Embryonic facial prominence (tissue), 1 donor: ENCODE data around the gene PTPN18.

Experiments
- DNase-seq: peaks from one replicate; pipeline ENCODE4 v3.0.0-alpha.2; 2016; ENCODE audit errors: extremely low spot score

The PTPN18 gene

DNA sequence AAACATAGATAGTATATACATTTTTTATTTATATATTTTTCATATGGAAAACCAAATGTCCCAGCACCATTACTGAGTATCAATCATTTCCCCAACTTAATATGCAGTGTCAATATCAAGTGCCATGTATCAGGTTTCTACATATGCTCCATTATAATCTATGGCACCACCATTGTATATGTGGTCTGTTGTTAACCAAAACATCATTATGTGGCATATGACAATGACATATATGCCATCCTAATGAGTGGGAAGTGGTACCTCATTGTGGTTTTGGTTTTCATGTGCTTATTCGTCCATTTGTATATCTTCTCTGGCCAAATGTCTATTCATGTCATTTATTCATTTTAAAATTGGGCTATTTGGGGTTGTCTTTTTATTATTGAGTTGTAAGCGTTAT, 9.2 kb downstream of the PTPN18 start:
- no peak for DNase-seq

DNA sequence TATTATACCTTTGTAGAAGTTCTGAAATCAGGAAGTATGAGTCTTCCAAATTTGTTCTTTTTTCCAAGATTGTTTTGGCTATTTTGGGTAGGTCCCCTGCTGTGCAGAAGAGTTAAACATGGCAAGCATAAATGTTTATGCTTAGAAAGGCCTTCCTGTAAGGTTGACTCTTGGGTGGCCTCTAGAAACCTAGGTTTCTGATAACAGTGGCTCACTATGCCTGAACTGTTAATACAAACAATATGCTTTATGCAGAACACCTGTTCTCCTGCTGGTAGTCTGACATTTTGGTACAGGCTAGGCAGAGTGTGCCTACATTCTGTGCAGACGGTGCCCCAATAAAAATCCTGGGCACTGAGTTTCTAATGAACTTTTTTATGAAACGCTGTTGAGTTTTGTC, 10.1 kb downstream of the PTPN18 start:
- no peak for DNase-seq

DNA sequence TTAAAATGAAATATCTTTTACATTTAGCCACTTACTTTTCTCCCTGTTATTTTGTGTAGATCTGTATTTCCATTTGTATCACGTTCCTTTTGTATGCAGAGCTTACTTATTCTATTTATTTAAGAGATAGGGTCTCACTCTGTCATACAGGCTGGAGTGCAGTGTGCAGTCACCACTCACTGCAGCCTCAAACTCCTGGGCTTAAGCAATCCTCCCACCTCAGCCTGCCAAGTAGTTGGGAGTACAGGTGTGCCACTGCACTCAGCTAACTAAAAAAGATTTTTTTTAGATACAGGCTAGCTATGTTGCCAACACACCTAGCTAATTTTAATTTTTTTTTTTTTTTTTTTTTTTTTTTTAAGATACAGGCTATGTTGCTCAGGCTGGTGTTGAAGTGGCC, 10.9 kb downstream of the PTPN18 start:
- DNase-seq = no peak

- DNase-seq = no peak
Measured at GRCh38 chr2:130368786-130369185, 12.9 kb downstream of the PTPN18 start.

DNA sequence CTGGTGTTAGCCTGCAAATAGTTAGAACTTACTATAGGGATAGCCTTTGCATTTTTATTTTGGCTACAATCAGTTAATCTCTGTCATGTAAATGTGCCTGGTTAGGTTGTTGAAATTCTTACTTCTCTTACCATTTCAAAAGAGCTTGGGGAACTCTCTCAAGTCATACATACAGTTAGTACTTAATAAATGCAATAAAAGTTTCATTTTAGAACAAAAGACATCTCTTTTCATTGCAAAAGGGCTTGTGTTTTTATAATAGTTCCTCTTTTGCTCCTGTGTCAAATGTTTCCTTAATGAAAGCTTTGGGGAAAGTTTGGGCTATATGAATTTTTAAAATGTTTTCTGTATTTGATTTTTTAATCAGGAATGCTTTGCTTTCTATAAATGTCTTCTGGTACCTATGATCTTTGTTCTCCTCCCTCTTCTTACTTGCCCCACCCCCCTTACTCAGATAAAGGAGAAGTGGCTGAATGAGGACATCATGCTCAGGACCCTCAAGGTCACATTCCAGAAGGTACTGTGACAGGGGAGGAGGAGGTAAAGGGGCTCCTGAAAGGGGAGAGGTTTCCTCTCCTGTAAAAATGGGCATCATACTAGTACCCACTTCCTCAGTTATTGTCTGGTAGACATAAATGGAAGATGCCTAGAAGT, 13.6 kb downstream of the PTPN18 start:
- no peak for DNase-seq

DNA sequence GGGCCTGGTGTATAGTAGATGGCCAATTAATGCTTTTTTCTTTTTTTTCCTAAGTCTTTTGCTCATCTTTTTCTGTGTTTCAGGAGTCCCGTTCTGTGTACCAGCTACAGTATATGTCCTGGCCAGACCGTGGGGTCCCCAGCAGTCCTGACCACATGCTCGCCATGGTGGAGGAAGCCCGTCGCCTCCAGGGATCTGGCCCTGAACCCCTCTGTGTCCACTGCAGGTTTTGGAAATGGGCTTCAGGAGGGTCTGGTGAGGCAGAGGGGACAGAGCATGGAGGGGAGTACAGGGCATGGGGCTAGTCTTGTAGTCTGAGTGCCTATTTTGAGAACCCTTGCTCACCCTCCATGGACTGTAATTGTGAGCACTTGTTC, 14.1 kb downstream of the PTPN18 start:
- no peak for DNase-seq

DNA sequence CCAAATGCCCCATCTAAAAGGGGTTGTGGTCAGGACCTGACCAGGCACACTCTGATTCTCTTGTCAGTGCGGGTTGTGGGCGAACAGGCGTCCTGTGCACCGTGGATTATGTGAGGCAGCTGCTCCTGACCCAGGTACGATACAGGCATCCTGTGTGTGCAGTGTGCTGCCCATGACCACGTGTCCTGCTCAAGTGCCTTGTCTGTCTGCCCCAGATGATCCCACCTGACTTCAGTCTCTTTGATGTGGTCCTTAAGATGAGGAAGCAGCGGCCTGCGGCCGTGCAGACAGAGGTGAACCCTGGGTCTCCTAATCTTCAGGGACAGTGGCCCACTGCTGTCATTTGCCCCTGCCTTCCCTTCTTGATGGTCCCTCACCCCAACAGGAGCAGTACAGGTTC, 14.6 kb downstream of the PTPN18 start:
- DNase-seq = no peak

DNA sequence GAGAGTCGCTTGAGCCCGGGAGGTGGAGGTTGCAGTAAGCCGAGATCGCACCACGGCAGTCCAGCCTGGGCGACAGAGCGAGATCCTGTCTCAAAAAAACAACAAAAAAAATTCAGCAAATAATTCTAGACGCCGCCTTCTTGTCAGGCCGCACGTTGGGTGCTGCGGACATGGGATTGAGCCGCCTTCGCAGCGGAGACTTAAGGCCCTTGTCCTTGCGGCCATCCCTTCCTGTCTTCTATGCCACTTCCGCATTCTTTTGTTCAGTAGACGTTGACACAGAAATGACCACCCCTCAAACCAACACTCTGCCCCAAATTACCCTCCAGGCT, 15.8 kb downstream of the PTPN18 start:
- DNase-seq = no peak

- DNase-seq = no peak
Measured at GRCh38 chr2:130372055-130372832, 16.4 kb downstream of the PTPN18 start.

DNA sequence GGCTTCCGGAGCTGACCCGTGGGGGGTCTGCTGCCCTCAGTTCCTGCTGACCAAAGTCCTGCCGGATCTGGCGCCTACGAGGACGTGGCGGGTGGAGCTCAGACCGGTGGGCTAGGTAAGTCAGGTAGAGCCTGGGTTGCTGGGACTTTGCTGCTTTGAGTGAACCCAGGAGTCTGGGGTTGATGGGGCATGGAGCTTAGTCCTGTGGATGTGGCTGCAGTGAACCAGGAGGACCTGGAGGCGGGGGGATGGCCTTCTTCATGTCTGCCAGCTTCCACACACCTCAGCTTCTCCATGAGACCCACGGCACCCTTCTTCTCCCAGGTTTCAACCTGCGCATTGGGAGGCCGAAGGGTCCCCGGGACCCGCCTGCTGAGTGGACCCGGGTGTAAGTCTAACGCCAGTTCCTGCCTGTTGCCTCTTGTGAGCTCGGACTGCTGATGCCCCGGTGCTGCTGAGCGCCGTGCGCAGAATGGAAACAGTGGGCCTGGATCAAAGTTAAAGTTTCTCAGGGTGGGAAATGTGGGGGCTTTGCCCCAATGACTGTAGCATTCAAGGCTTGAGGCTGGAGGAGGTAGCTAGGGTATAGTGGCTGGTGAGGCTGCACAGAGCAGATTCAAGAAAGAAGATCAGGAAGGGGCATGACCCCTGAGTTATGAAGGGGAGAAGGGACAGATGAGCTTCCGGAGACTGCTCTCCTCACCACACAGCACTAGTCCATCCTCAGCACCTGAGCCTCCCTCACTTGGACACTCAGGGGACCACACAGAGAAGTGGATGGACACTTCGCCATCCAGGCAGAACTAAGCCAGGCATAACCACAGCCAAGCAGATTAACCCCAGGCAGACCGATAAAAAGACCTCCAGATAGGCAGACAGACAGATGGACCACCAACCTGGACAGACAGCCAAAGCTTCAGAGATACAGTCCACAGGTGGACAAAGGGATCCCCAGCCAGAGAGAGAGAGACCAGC, 17.3 kb downstream of the PTPN18 start:
- no peak for DNase-seq

- DNase-seq = no peak
Measured at GRCh38 chr2:130373808-130374365, 18.0 kb downstream of the PTPN18 start.

- DNase-seq = no peak
Measured at GRCh38 chr2:130374587-130375290, 18.9 kb downstream of the PTPN18 start.

- DNase-seq = no peak
Measured at GRCh38 chr2:130375291-130376266, 19.7 kb downstream of the PTPN18 start.

DNA sequence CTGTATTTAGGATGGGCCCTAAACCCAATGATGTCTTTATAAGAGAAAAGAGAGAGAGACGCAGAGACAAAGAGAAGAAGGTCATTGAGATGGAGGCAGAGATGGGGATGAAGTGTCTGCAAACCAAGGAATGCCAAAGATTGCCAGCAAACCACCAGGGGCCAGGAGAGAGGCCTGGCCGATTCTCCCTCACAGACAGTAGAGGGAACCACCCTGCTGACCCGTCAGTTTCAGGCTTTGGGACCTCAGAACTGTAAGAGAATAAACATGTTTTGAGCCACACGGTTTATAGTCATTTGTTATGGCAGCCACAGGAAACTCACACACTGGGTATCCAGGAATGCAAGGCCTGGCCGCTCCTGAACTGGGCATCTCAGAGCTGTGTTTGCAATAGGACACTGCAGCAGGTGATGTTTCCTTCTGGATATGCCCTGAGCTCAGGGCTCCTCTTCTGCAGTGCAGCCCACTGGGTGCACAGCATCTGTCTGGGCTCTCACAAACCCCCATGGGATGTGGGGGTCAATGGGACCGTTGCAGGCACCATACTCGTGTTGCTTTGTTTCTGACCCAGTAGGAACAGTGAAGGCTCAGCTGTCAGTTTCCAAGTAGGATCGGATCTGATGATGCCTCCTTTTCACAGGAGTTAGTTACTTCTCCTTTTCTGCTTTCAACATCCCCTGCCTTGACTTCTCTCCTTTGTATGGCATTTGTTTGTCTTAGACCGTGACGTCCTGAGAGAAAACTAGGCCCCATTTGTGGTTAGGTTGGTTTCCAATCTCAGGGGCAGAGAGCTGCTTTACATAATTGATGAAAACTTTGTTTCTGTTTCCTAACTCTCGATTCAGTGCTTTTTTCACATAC, 20.8 kb downstream of the PTPN18 start:
- DNase-seq = no peak

GRCh38 chr2:130377491-130377890, 21.6 kb downstream of the PTPN18 start:
- no peak for DNase-seq

- no peak for DNase-seq
Measured at GRCh38 chr2:130378206-130378897, 22.5 kb downstream of the PTPN18 start.

GRCh38 chr2:130378898-130379214, 23.0 kb downstream of the PTPN18 start:
- DNase-seq = no peak

- DNase-seq = no peak
Measured at GRCh38 chr2:130380096-130380934, 24.5 kb downstream of the PTPN18 start.
